LoVo (cell line): ENCODE measurements around the gene ABCC1.
"Not testable (repeated sequence)": the region's sequence is repeated elsewhere in the genome, so short reads cannot be mapped to it uniquely, and the experiment has no call there.

Experiments used
- DNase-seq: peaks from one replicate; pipeline ENCODE4 v3.0.0-alpha.2; 2016; ENCODE audit warnings: low spot score

The ABCC1 gene

GRCh38 chr16:16084874-16085273 lies 135.5 kb downstream of the ABCC1 start:
- DNase-seq = no peak

- no peak for DNase-seq
Observed at GRCh38 chr16:16086653-16087446, 137.4 kb downstream of the ABCC1 start.

GRCh38 chr16:16090238-16090637 lies 140.8 kb downstream of the ABCC1 start:
- DNase-seq = no peak

- DNase-seq = no peak
Observed at GRCh38 chr16:16092925-16093627, 143.7 kb downstream of the ABCC1 start.

- no peak for DNase-seq
Observed at GRCh38 chr16:16093628-16094332, 144.4 kb downstream of the ABCC1 start.

GRCh38 chr16:16095646-16096045 lies 146.2 kb downstream of the ABCC1 start:
- no peak for DNase-seq

GRCh38 chr16:16096121-16096857 lies 146.9 kb downstream of the ABCC1 start:
- no peak for DNase-seq

- no peak for DNase-seq
Observed at GRCh38 chr16:16096858-16097213, 147.4 kb downstream of the ABCC1 start.

- no peak for DNase-seq
Observed at GRCh38 chr16:16099320-16099719, 149.9 kb downstream of the ABCC1 start.

GRCh38 chr16:16100631-16101030 lies 151.2 kb downstream of the ABCC1 start:
- no peak for DNase-seq

GRCh38 chr16:16101585-16101984 lies 152.2 kb downstream of the ABCC1 start:
- DNase-seq = no peak

GRCh38 chr16:16102738-16103137 lies 153.3 kb downstream of the ABCC1 start:
- no peak for DNase-seq

GRCh38 chr16:16104132-16104803 lies 154.9 kb downstream of the ABCC1 start:
- not testable (repeated sequence) for DNase-seq

GRCh38 chr16:16104804-16105141 lies 155.4 kb downstream of the ABCC1 start:
- not testable (repeated sequence) for DNase-seq

GRCh38 chr16:16105646-16106045 lies 156.2 kb downstream of the ABCC1 start:
- DNase-seq = no peak

- DNase-seq = no peak
Observed at GRCh38 chr16:16106466-16106865, 157.1 kb downstream of the ABCC1 start.

GRCh38 chr16:16107839-16108238 lies 158.4 kb downstream of the ABCC1 start:
- DNase-seq = no peak

GRCh38 chr16:16108759-16109158 lies 159.3 kb downstream of the ABCC1 start:
- no peak for DNase-seq

GRCh38 chr16:16109453-16110110 lies 160.2 kb downstream of the ABCC1 start:
- no peak for DNase-seq

GRCh38 chr16:16110111-16110490 lies 160.7 kb downstream of the ABCC1 start:
- no peak for DNase-seq

- DNase-seq = no peak
Observed at GRCh38 chr16:16111639-16112038, 162.2 kb downstream of the ABCC1 start.
